ENCODE measurements around the gene TRAF5.

DNA sequence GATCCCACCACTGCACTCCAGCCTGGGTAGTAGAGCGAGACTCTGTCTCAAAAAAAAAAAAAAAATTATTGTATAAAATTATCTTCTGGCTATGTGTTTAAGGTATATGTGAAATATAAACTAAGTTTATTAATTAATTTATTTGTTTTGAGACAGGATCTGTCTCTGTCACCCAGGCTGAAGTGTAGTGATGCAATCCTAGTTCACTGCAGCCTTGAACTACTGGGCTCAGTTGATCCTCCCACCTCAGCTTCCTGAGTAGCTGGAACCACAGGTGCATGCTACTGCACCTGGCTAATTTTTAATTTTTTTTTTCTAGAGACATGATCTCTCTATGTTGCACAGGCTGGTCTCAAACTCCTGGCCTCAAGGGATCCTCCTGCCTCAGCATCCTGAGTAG, 97.4 kb downstream of the TRAF5 start:
- TF ChIP-seq, protein P1, sequence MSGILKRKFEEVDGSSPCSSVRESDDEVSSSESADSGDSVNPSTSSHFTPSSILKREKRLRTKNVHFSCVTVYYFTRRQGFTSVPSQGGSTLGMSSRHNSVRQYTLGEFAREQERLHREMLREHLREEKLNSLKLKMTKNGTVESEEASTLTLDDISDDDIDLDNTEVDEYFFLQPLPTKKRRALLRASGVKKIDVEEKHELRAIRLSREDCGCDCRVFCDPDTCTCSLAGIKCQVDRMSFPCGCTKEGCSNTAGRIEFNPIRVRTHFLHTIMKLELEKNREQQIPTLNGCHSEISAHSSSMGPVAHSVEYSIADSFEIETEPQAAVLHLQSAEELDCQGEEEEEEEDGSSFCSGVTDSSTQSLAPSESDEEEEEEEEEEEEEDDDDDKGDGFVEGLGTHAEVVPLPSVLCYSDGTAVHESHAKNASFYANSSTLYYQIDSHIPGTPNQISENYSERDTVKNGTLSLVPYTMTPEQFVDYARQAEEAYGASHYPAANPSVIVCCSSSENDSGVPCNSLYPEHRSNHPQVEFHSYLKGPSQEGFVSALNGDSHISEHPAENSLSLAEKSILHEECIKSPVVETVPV (CRISPR knock-in tag; IDR thresholded peaks at IDR 0.05) = no peak
- no peak for TF ChIP-seq ZNF70 (CRISPR knock-in tag; IDR thresholded peaks at IDR 0.05)
- TF ChIP-seq SNAI2 (CRISPR knock-in tag; IDR thresholded peaks at IDR 0.05) = no peak
- TF ChIP-seq TCF4 (CRISPR knock-in tag; IDR thresholded peaks at IDR 0.05; ENCODE audit: borderline replicate concordance) = no peak
- no peak for TF ChIP-seq ZFP3 (CRISPR knock-in tag; IDR thresholded peaks at IDR 0.05)
- TF ChIP-seq, protein P2, sequence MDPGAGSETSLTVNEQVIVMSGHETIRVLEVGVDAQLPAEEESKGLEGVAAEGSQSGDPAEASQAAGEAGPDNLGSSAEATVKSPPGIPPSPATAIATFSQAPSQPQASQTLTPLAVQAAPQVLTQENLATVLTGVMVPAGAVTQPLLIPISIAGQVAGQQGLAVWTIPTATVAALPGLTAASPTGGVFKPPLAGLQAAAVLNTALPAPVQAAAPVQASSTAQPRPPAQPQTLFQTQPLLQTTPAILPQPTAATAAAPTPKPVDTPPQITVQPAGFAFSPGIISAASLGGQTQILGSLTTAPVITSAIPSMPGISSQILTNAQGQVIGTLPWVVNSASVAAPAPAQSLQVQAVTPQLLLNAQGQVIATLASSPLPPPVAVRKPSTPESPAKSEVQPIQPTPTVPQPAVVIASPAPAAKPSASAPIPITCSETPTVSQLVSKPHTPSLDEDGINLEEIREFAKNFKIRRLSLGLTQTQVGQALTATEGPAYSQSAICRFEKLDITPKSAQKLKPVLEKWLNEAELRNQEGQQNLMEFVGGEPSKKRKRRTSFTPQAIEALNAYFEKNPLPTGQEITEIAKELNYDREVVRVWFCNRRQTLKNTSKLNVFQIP (CRISPR knock-in tag; IDR thresholded peaks at IDR 0.05; ENCODE audit: borderline replicate concordance, low read depth) = no peak
- TF ChIP-seq ZNF565 (CRISPR knock-in tag; conservative IDR thresholded peaks at IDR 0.05; ENCODE audit: low read depth) = no peak
- TF ChIP-seq RARB (CRISPR knock-in tag; IDR thresholded peaks at IDR 0.05) = no peak
- TF ChIP-seq, protein P3, sequence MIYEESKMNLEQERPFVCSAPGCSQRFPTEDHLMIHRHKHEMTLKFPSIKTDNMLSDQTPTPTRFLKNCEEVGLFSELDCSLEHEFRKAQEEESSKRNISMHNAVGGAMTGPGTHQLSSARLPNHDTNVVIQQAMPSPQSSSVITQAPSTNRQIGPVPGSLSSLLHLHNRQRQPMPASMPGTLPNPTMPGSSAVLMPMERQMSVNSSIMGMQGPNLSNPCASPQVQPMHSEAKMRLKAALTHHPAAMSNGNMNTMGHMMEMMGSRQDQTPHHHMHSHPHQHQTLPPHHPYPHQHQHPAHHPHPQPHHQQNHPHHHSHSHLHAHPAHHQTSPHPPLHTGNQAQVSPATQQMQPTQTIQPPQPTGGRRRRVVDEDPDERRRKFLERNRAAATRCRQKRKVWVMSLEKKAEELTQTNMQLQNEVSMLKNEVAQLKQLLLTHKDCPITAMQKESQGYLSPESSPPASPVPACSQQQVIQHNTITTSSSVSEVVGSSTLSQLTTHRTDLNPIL (CRISPR knock-in tag; IDR thresholded peaks at IDR 0.05; ENCODE audit: low read depth) = no peak
- TF ChIP-seq, protein P4, sequence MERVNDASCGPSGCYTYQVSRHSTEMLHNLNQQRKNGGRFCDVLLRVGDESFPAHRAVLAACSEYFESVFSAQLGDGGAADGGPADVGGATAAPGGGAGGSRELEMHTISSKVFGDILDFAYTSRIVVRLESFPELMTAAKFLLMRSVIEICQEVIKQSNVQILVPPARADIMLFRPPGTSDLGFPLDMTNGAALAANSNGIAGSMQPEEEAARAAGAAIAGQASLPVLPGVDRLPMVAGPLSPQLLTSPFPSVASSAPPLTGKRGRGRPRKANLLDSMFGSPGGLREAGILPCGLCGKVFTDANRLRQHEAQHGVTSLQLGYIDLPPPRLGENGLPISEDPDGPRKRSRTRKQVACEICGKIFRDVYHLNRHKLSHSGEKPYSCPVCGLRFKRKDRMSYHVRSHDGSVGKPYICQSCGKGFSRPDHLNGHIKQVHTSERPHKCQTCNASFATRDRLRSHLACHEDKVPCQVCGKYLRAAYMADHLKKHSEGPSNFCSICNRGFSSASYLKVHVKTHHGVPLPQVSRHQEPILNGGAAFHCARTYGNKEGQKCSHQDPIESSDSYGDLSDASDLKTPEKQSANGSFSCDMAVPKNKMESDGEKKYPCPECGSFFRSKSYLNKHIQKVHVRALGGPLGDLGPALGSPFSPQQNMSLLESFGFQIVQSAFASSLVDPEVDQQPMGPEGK (CRISPR knock-in tag; IDR thresholded peaks at IDR 0.05; ENCODE audit: borderline replicate concordance) = no peak
- TF ChIP-seq CSDC2 (CRISPR knock-in tag; IDR thresholded peaks at IDR 0.05) = no peak
- TF ChIP-seq ISL1 (CRISPR knock-in tag; IDR thresholded peaks at IDR 0.05) = no peak
- TF ChIP-seq ARNTL (CRISPR knock-in tag; IDR thresholded peaks at IDR 0.05; ENCODE audit: borderline replicate concordance, low read depth) = no peak

All from SK-N-SH treated with all-trans-retinoic acid at 6 μM for 48 hours (cell line).